HTR-8/SVneo (cell line): Measurements from ENCODE around the gene NAP1L5.

Experiments
- DNase-seq: peaks from one replicate; pipeline ENCODE4 v3.0.0; 2011; ENCODE audit warnings: low spot score, mixed read lengths; ENCODE audit not compliant: insufficient read length
- FAIRE-seq: peaks from 2 replicates; lab custom pipeline; 2011; peaks lifted over from hg19 to GRCh38; lab: Jason Lieb, UNC

The NAP1L5 gene, protein sequence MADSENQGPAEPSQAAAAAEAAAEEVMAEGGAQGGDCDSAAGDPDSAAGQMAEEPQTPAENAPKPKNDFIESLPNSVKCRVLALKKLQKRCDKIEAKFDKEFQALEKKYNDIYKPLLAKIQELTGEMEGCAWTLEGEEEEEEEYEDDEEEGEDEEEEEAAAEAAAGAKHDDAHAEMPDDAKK

DNA sequence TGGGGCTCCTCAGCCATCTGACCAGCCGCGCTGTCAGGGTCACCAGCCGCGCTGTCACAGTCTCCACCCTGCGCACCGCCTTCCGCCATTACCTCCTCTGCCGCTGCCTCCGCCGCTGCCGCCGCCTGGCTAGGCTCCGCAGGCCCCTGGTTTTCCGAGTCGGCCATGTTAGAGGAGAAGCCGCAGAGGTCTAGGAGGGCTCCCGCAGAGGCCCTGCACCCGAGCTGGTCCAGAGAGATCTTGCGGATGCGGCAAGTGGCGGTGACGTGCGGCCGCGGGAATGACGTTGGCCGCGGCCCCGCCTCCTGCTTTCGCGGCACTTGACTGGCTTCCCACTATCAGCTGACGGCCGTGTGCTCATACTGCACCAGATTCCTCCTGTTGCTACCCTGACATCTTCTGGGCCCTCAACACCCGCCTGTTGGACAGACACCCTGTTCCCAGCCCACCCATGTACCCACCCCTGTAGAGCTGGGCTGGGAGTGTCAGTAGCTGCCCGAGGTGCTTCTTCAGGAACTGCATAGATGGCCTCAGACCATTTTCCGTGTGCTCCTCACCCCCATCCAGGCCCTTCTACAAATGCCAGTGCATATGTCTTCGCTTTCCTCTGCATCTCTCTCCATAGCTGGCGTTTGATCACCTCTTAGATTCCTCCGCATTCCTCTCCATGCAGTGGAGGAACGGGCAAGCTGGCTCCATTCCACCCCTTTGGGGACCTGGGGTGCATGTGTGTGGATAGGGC, at the start of gene NAP1L5:
Gene NAP1L5, minus strand, starts transcription at position 242 of the 742 bp plus-strand sequence. Its CDS starts 75 bp downstream, at position 167.
- FAIRE-seq, result no peak

DNA sequence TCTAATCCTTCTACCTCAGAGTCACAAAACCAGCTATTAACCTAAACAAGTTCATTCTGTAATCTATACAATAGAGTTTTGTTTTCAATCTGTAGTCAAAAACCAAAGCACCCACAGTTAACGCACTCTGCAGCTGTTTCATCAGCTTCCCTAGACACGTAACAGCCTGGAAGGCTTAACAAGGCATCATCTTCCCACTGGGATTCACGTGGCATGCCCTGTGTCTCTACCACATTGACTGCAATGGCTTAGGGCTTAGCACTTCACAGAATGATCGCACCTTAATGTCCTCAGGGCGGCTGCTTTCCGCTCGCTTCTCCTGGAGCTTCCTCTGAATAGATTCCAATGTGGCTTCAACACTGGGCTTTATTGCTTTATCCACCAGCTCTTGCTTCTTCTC, 49.7 kb upstream of the NAP1L5 start:
- no peak for DNase-seq
- FAIRE-seq, result no peak

More for the DNA sequence above, at the start of gene NAP1L5:
- no peak for DNase-seq

DNA sequence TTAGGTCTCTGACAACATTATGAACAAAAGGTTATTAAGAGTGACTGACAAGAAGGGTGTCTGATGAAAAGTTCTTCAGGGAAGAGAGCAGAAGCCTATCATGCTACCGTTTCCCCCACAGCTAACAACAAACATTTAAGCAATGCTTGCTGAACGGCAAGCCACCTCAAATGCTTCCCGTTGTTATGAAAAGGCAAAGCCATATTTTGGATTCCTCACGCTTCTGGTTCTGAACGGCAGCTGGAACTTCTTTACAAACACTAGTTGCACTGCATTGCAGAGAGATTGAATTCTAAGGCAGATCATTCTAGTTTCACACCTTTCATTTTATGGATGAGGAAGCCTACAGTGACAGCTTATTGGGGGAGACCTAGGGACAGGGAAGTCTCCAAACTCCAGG, 48.6 kb upstream of the NAP1L5 start:
- FAIRE-seq, result no peak

DNA sequence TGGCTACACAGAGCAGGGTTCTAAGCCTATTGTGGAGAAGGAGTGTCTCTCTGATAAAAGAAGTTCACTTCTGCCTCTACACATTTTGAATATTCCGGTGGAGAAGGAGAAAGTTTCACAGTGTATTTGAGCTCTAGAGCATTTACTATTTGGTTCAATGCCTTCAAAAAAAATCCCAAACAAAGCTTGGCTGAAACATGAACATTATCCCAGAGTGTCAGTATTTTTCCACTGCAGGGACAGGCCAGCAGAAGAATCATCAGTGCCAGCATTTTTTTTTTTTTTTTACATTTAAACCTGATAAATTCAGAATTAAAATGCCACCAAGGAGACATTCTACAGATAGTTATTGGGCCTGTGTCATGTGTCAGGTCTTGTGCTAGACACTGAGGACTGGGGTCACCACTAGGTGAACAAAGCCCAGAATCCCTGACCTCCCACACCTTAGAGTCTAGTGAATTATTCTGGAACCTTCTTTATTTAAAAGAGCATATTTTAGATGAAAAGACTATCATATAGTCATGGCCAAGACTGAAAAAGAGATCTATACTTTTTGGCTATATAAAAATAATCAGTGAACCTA, 48.0 kb upstream of the NAP1L5 start:
- no peak for FAIRE-seq

More for the DNA sequence above, 48.6 kb upstream of the NAP1L5 start:
- DNase-seq, result no peak

DNA sequence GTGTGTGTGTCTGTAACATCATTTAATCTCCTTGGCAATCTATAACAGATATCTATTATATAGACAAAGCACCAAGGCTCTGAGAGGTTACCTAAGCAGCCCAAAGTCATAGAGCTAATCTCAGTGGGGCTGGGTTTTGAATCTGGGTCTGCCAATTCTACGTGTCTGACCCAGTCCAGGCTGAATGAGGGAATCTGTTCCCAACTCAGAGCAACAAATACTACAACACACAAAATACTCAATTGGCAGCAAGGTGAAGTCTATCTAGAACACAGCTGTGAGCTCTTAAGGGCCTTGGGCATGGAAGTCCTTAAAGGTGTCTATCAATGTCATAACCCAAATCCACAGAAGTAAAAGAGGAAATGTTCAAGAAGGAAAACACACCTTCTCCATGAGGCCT, 47.5 kb upstream of the NAP1L5 start:
- no peak for DNase-seq
- no peak for FAIRE-seq

More for the DNA sequence above, 48.0 kb upstream of the NAP1L5 start:
- no peak for DNase-seq

DNA sequence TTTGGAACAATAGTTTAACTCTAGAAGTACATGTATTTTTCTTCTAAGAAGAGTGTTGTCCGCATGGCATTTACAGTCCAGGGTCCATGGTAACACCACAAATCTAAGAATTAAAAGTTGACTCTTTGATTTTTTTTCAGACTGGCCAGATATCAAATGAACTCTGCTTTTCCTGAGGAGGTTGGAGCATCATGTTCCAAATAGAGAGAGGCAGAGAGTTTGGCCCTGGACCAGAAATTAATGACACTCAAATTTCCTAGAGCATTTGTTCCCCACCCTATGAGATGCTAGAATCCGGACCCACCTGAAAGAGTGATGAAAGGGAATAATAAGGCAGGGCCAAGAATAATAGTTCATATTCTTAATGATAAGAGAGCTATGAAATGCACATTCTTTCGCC, 47.0 kb upstream of the NAP1L5 start:
- FAIRE-seq, result no peak

DNA sequence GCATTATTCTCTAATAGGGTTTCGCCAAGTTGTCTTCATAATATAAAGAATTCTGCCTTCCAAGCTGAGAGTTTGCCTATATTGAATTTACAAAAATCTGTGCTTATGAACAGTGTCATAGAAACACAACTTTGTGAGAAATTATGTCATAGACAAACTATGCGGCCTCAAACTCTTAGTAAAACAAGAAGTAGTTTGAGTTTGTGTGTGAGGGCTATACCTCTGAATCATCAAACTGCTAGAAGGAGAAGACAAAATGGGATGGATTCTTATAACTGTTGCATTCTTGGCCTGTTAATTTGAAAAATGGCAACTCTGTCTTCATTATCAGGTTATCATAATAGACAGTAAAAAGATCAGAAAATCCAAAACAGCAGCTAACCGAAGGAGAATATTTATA, 46.1 kb upstream of the NAP1L5 start:
- DNase-seq (no peak), FAIRE-seq (no peak)

More for the DNA sequence above, 47.0 kb upstream of the NAP1L5 start:
- DNase-seq, result no peak

DNA sequence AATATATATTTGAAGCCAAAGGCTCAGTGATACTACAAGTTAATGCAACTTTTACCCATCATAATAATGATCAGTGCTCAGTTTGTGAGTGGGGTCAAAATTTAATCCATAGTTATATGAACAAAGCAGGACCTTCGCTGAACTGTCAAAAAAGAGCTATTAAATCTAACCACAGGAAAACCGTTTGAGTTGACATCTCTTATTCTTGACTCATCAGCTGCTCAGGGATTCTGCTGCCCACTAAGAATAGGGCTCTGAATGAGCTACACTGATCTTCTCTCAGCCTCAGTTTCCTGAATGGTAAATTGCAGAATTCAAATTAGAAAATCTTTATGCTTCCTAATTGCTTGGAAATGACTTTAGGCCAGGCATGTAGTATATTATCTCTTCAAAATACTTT, 44.9 kb upstream of the NAP1L5 start:
- DNase-seq (no peak), FAIRE-seq (no peak)

DNA sequence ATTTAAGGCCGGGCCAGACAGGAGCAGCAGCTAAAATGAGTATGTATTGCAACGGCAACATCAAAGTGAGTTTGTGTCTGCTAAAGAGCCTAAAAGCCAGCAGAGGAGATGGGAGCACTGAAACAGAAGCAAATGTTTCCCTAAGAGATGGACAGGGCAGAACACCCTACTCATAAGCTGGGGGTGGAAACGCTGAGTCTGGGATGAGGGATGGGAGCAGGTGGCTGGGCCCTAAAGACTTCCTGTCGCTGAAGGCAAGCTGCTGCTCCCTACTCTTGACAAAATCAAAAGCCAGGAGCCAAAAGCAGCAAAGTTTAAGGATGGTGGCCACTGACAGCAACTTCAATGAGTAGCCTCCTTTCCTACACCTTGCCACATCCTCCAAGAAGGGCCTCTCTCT, 40.6 kb upstream of the NAP1L5 start:
- no peak for FAIRE-seq
- DNase-seq, result no peak

DNA sequence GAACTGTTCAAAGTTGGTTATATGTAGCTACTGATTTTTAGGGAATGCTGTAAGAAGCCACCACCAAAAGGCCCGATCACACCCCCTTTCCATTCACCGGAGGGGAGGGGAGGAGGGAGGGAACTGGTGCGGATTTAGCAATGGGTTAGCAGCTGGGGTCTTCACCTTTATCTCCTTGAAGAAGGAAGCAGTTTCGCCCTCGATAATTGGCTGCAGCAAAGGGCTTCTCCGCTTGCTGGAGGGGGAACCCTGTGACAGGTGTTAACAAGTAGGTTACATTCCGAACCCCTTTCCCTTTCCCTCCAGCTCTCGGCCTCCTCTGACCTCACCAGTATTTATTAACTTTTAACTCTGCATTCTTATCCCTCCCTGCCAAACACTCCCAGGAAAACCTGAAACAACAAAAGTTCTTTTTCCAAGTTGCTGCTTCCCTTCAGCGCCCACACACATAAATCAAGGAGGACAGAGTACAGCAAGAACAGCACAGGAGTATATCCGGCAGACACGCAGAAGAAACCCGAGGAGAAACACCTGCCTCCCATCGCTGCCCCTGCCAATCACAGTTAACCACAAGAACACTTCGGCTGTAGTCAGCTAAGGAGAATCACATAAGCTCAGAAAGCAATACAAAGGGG, 39.8 kb upstream of the NAP1L5 start:
- DNase-seq (peak; percentile 3), FAIRE-seq (no peak)

DNA sequence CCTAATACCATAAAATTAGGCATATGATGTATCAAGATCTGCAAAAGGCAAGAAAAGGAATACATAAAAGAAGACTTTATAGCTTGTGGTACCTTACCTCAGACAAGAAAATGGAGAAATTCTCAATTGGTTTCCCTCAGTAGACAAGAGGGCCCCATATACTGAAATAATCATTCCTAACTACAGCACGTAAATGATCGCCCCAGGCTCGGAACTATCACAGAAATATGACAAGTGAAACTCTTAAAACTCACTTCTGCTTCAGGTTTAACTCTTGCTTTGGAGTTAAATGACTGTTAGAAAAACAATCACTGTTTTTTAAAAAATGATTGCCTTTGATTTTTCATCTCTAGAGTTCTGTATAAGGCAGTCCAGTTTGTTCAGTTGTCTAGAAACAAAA, 38.6 kb upstream of the NAP1L5 start:
- DNase-seq, result no peak
- no peak for FAIRE-seq

DNA sequence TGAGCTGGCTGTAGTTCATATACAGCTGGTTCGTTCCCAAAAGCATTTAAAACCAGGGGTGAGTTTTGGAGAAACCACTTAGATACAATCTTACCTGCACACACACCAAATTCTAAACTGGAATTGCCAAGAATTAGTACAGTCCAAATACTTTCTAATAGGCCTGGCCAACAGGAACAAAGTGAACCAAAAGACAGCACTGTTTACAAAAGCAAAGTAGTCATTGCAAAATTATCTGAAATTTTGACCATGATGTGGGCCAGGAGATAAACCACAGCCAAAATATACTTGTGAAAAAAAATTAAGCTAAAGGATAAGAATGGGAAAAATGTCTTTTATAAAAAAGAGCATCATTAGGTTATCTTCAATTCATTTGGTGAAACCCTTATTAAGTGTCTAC, 37.9 kb upstream of the NAP1L5 start:
- DNase-seq, result no peak
- no peak for FAIRE-seq

DNA sequence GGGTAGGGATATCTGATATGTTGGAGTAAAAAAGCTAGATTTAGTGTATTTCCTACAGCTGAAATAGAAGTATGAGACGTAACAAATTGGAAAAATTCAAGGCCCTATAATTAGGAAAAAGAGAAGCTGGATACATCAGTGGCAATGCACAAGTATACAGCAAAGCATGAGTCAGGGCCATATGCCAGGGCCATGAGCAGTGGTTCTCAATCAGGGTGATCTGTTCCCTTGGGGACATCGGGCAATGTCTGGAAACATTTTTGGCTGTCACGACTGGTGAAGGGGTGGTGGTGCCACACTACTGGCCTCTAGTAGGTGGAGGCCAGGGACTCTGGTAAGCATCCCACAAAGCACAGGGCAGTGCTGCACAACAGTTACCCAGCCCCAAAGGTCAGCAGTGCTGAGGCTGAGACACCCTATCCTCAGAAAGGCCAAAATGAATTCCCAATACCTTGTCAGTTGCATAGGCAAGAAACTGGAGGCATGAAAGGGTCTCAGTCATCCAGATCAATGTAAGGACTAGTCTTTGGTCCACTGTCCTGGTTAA, 36.8 kb upstream of the NAP1L5 start:
- DNase-seq (no peak), FAIRE-seq (no peak)

DNA sequence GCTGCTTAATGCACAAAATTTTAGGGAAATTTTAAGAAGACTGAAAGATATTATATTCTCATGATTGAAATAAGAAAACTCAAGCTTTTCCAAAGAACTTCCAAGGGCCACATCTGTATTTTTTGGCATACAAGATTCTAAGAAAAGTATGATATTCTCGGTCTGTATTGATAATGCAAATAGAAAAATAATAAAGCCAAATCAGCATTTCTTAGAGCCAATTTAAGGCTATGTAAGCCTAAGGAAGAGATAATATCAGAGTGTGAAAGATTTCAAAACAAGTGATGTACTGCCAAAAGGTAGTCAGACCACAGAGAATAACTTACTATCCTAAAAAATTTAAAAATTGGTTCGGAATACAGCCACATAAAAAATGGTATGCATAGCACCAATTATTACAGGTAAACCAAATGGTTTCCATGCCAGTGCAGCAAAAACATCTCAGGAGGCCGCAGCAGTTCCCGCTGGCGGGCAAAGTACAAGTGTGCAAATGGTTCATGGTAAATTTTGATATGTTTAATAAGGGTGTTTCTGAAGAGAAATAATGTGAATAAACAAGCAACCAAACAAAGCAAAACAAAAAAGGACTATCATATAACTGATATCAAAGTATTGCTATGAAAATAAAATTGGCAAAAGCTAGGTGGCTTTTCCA, 35.2 kb upstream of the NAP1L5 start:
- FAIRE-seq, result no peak
- no peak for DNase-seq

DNA sequence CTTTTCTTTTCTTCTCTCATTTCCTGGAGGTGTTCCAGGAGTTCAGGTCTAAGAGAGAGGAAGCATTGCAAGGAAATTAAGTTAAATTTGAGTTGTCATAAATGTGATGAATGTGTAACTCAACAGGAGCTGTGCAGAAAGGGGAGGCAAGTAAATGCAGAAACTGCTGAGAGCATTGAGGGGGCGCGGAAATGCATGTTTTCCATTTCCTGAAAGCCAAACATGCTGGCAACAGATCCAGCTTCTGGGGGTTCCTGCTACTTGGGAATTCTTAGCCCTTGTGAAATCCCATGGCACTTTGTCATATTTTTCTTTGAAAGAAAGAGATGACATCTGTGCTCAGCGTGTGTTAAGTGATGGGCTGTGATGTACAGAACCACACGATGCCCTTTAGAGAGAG, 33.8 kb upstream of the NAP1L5 start:
- FAIRE-seq (no peak), DNase-seq (no peak)

DNA sequence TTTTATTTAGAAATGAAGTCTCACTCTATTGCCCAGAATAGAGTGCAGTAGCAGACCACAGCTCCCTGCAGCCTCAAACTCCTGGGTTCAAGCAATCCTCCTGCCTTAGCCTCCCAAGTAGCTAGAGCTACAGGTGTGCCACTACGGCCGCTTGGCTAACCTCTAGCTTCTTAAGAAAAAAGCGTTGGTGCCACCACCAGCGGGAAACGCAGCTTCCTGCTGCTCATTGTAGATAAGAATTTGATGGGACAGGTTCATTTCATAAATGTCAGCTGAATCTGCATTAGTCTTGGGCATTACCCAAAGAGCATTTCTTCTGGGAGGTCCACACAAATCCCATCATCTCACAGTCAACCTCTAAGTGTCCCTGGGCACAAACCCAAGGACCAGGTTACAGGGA, 33.2 kb upstream of the NAP1L5 start:
- DNase-seq, result no peak
- no peak for FAIRE-seq

DNA sequence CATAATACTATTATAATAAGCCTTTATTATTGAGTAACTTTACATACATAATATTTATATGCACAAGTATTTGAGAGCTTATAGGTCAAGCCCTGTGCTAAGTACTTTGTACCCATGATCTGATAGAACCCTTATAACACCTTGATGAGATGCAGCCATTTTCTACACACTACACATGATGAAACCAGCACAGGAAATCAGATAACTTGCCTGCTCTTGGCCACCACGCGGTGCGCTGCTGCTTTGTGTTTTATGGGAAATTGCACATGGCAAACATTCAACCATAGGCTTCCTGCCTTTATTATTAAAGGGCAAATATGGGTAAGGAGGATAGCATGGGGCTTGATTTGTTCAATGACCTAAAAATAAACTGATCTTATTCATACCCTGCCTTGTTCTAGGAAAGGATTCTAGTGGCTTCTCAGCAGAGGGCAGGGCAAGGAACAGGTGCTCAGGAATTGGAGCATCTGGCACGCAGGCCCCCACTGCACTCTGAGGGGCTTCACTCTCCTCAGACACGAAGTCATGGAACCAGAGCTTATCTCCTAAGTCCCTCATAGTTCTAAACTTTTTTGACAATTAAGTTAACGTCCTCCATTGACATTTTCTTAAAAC, 31.6 kb upstream of the NAP1L5 start:
- no peak for FAIRE-seq
- no peak for DNase-seq

DNA sequence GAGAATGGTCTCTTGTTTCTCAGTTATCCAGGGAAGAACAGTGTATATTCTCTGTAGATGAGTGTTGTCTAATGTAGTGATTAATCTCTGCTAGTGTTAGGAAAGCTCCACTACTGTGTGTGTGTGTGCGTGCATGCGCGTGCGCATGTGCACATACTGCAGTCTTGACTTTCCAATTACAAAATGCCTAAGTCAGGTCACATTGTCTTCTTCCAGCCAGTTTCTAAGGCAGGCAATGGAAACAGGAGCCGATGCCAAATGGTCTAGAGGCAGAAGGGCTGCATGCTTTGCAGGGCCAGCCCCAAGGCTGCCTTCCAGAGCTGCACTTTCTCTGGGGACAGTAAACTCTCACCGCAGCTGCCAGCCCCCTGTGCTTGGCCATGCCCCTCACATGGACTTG, 30.5 kb upstream of the NAP1L5 start:
- no peak for FAIRE-seq
- DNase-seq, result no peak

DNA sequence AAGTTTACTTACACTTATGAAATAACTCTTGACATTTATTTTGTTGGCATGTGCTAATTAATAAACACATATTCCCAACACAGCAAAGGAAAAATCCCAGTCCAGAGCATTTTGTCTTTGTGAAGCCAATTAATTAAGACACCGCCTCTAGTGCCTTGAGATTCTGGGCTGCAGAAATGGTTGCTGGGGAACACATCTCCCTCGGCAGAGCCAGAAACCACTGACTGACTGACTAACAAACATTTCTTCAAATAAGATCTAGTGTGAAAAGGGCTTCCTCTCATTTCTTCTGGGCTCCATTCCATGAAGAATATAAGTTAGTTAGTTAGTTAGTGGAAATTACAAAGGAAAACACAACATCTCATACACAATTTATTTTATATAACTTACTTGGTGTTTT, 28.4 kb upstream of the NAP1L5 start:
- DNase-seq (no peak), FAIRE-seq (no peak)

DNA sequence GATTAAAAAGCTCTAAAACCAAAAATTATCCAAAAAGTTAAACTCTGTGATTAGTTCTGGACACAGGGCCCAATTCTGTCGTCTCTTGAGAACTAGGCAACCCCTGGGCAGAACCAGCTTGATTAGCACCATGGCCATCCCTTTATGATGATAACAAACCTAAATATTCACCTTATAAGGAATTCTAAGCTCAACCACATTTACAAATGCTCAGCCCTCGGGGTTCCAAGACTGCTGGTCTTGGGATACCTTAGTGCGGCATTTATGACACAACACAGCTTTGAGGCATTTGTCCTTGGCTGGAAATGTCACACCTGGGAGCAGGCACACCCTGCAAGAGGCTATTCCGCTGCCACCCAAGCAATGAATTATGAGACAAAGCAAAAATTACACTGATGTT, 27.5 kb upstream of the NAP1L5 start:
- DNase-seq, result no peak
- FAIRE-seq, result no peak
